ENCODE measurements around the gene POLR2E.

DNA sequence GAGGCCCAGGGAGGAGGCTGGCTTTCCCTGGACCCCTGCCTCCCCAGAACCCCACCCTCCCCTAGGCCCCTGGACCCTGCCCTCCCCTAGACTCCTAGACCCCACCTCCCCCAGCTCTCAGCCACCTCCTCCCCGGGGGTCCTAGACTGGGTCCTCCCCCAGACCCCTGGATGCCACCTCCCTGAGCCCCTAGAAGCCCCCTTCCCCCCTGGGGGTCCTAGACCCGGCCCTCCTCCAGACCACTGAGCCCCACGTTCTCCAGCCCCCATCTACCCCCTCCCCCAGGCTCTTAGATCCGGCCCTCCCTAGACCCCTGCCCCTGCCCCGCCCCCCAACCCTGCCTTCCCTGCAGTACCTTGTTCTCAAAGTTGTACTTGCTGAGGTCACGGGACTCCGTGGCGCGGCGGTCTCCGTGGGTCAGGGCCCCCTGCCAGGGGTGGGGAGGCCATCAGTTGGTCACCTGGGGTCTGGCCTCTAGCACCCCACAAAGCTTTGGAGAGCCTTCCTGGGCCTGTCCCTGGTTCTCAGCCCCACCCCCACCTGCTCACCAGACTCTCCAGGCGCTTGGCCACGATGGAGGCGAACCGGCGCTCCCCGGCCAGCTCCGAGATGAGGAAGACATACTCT is 16.6 kb upstream of the POLR2E start:
- TF ChIP-seq POLR2A (IDR thresholded peaks at IDR 0.05; ENCODE audit: low read length) = no peak
- TF ChIP-seq GATA1 (IDR thresholded peaks at IDR 0.05; ENCODE audit: low read depth, low read length) = no peak
